BE2C (cell line): ENCODE results near the gene SIGLEC12.
A peak's percentile ranks its signal among the peaks of the same experiment; 100 is the strongest.

Experiments used
- DNase-seq: peaks from one replicate; pipeline ENCODE4 v3.0.0-alpha.2; 2020
- H3K27me3 ChIP-seq: fragments of 250-450 bp; sonication (Bioruptor Pico); 2 replicates; pipeline ENCODE4 v1.5.1; 2020; ENCODE audit warnings: mild to moderate bottlenecking
- H3K36me3 ChIP-seq: fragments of 250-450 bp; sonication (Bioruptor Pico); 2 replicates; pipeline ENCODE4 v1.5.1; 2020; ENCODE audit warnings: mild to moderate bottlenecking
- H3K4me1 ChIP-seq: fragments of 250-450 bp; sonication (Bioruptor Pico); 2 replicates; pipeline ENCODE4 v1.5.1; 2020
- H3K4me3 ChIP-seq: 2 replicates; pipeline ENCODE4 v1.5.1; 2011; ENCODE audit warnings: low read depth, low read length
- H3K9me3 ChIP-seq: fragments of 250-450 bp; sonication (Bioruptor Pico); 2 replicates; pipeline ENCODE4 v1.5.1; 2020
- TF ChIP-seq, protein P1 (sequence below): IDR thresholded peaks from 2 replicates; pipeline ENCODE4 v1.5.1; 2012; ENCODE audit warnings: mild to moderate bottlenecking, low read depth, low read length

Gene SIGLEC12

DNA sequence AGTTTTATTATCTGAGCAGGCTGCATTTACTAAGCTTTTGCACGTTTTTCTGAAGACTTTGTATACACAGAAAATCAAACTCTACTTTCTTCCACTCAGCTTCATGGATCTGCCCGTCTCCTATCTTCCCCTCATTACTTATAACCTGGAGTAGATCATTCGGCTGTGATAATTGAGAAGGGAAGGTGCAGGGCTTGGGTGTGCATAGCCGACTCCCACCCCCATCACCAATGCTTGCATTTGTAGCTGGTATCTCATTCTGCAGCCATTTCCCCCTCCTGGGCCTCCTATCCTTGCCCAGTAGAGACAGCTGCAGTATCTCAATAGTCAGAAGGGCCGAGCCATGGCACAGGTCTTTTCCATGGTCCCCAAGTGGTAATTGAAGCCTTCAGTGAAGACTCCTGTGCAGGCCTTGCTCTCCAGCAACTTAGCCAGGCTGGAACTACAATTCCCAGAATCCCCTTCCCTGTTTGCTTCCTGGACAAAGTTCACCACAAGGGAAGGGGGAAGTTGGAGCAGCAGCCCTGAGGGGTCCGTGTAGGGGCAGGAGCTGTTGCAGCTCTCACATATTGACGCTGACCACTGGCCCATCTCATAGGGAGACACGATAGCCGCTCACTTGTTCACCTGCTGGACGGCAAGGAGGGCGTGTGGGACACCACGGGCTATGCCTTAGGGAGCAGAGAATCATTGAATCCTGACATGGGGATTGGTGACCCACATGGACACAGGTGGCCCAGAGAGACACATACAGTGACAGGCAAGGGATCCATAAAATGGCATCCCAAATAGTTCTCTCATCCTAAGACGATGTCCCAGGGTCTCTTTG, 41.2 kb downstream of the SIGLEC12 start:
- TF ChIP-seq, protein P1, sequence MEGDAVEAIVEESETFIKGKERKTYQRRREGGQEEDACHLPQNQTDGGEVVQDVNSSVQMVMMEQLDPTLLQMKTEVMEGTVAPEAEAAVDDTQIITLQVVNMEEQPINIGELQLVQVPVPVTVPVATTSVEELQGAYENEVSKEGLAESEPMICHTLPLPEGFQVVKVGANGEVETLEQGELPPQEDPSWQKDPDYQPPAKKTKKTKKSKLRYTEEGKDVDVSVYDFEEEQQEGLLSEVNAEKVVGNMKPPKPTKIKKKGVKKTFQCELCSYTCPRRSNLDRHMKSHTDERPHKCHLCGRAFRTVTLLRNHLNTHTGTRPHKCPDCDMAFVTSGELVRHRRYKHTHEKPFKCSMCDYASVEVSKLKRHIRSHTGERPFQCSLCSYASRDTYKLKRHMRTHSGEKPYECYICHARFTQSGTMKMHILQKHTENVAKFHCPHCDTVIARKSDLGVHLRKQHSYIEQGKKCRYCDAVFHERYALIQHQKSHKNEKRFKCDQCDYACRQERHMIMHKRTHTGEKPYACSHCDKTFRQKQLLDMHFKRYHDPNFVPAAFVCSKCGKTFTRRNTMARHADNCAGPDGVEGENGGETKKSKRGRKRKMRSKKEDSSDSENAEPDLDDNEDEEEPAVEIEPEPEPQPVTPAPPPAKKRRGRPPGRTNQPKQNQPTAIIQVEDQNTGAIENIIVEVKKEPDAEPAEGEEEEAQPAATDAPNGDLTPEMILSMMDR, result no peak
- H3K4me3 ChIP-seq, result peak overlapping the region; percentile 38
- H3K9me3 ChIP-seq, result no peaks in the 10 kb centered on the region
- H3K36me3 ChIP-seq, result no peaks in the 10 kb centered on the region
- peak; percentile 18 for DNase-seq
- H3K4me1 ChIP-seq, result no peaks in the 10 kb centered on the region
- peaks cover 6% of the 10 kb centered on the region for H3K27me3 ChIP-seq

DNA sequence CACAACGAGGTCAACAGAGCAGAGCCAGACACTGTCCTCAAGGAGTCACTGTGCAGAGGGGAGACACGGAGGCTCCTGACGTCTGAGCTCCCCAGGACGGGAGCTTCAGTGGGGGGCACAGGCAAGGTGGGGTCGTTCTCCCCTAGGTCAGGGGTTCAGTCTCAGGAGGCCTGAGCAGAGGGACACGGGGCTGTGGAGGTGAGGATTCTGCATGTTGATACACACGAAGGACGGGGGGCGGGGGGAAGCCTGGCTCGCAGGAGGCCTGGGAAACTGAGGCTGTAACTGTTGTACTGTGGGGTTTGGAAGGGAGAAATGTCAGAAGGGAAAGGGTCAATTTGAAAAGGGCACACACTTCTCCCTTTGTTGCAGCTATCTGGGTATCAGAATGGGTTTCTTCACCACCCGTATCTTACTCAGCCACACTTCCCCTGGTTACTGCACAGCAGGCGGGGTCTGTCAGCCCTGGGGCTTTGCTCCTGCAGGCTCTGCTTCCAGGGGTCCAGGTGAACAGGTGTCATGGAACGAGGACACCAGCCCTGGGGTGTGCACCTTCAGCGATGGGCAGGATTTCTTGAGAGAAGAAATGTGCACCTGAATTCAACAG, 42.6 kb downstream of the SIGLEC12 start:
- TF ChIP-seq, protein P1, result no peak
- Histone ChIP-seq H3K4me1 (no peaks in the 10 kb centered on the region), H3K27me3 (0 out of 2 replicates have a peak, but pooled peaks cover 4% of the 10 kb centered on the region), H3K4me3 (no peak overlapping the region), H3K36me3 (no peaks in the 10 kb centered on the region), H3K9me3 (no peaks in the 10 kb centered on the region)
- no peak for DNase-seq

DNA sequence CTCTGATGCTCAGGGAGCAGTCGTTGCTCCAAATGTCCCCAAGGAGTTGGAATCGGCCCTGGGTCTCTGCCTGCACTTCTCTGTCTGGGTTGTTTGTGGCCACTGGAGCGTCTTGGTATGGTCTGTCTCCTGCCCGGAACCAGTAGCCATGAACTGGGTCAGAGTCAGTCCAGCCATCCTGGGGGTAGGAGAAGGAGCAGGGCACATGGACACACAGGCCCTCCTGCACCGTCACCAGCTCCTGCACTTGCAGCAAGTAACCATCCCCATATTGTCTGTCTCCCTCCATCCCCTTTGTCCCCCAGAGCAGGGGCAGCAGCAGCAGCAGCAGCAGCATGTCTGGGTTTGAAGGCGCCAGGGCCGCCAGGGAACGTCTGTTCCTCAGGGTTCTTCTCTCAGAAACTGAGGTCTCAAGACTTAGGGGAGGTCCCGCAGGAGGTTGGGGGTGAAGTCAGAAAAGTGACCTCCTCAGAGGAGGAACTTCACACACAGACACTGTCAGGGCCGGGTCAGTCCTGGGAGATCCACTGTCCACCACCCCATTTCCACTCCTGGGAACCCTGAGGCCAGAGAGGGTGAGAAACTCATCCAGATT, 43.5 kb downstream of the SIGLEC12 start, which contains the start of gene SIGLEC8:
TSS of gene SIGLEC8 (minus strand) at position 404 of the 595 bp plus-strand sequence. CDS start at position 337, 67 bp downstream.
- no peaks in the 10 kb centered on the region for H3K36me3 ChIP-seq
- DNase-seq, result no peak

DNA sequence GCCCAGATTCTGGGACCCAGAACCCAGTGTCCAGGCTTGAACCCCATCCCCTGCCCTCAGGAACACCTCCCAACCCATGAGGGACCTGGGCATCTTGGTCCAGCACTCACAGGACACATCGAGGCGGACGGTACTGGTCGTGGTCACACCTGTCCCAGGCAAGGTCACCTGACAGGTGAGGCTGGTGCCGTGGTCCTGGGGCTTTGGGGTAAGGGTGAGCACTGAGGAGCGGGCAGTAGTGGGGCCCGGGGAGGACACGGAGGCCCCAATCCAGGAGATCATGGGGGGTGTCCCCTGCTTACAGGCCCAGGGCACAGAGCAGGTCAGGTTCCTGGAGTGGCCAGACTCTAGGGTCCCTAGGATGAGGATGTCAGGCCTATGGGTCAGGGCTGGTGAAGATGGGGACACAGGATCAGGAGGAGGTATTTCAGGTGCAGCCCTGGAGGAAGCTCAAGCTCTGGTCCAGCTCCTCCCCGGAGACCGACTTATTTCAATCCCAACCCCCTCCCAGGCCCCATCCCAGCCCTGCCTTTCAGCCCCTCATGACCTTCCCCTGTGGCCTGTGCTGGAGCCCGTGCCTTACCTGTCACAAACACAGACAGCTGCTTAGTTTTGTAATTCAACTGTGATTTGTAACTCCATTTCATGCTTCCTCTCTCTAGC, 44.1 kb downstream of the SIGLEC12 start:
- Histone ChIP-seq H3K4me1 (no peaks in the 10 kb centered on the region), H3K27me3 (0 out of 2 replicates have a peak, but pooled peaks cover 4% of the 10 kb centered on the region), H3K36me3 (no peaks in the 10 kb centered on the region), H3K9me3 (no peaks in the 10 kb centered on the region), H3K4me3 (no peak overlapping the region)
- TF ChIP-seq, protein P1, result no peak
- no peak for DNase-seq

More for the DNA sequence above, 43.5 kb downstream of the SIGLEC12 start, which contains the start of gene SIGLEC8:
- H3K4me3 ChIP-seq, result no peak within 1 kb of the TSS
- no peaks in the 10 kb centered on the region for H3K4me1 ChIP-seq
- 0 out of 2 replicates have a peak, but pooled peaks cover 4% of the 10 kb centered on the region for H3K27me3 ChIP-seq
- H3K9me3 ChIP-seq, result no peaks in the 10 kb centered on the region
- TF ChIP-seq, protein P1, result no peak

- H3K27me3 ChIP-seq, result 0 out of 2 replicates have a peak, but pooled peaks cover 7% of the 10 kb centered on the region
- no peaks in the 10 kb centered on the region for H3K4me1 ChIP-seq
- no peaks in the 10 kb centered on the region for H3K36me3 ChIP-seq
- no peak for DNase-seq
- H3K4me3 ChIP-seq, result no peak overlapping the region
- no peaks in the 10 kb centered on the region for H3K9me3 ChIP-seq
- TF ChIP-seq, protein P1, result no peak
These were observed 44.9 kb downstream of the SIGLEC12 start for GRCh38 chr19:51456541-51457290.
